CD14-positive monocyte (primary cell): Measurements from ENCODE around the gene LYZL4. TPM values are rescaled to one million over a fixed set of nuclear protein-coding genes. Genes with fewer than 3 reads are reported as not detected.

Source experiments
- DNase-seq, 3 donors: peaks; one replicate each; pipeline ENCODE4 v3.0.0-alpha.2; 2011 to 2022
- H2AFZ ChIP-seq: 2 replicates; pipeline ENCODE4 v1.6.0; 2012; ENCODE audit warnings: mild to moderate bottlenecking, low read depth, low read length, inconsistent platforms; ENCODE audit not compliant: insufficient read depth, poor library complexity, severe bottlenecking
- H3K27ac ChIP-seq, 2 donors: 1 replicate in 1 of 2; 2 replicates in 1 of 2; pipeline ENCODE4 v1.5.1; 2012 to 2013; ENCODE audit warnings: low read length in 2 of 2, control low read depth in 1 of 2, inconsistent platforms in 1 of 2, low read depth in 1 of 2, mild to moderate bottlenecking in 1 of 2
- H3K27me3 ChIP-seq, 2 donors: one replicate each; pipeline versions ENCODE4 v1.6.0 to v1.6.1; 2011 to 2013; ENCODE audit warnings: low read length in 2 of 2; ENCODE audit not compliant: control insufficient read depth in 2 of 2, insufficient read depth in 2 of 2
- H3K36me3 ChIP-seq, 2 donors: replicated peaks in 1 of 2; 1 replicate in 1 of 2; 2 replicates in 1 of 2; pipeline versions ENCODE4 v1.5.1 to v1.6.1; 2012 to 2013; ENCODE audit warnings: low read length in 2 of 2, control low read depth in 1 of 2, inconsistent platforms in 1 of 2, mild to moderate bottlenecking in 1 of 2; ENCODE audit not compliant: insufficient read depth in 2 of 2, control insufficient read depth in 1 of 2
- H3K4me1 ChIP-seq, 2 donors: 1 replicate in 1 of 2; 2 replicates in 1 of 2; pipeline versions ENCODE4 v1.5.1 to v1.6.1; 2012 to 2013; ENCODE audit warnings: low read length in 2 of 2, control low read depth in 1 of 2, inconsistent platforms in 1 of 2, mild to moderate bottlenecking in 1 of 2, moderate library complexity in 1 of 2; ENCODE audit not compliant: insufficient read depth in 2 of 2, control insufficient read depth in 1 of 2
- H3K4me2 ChIP-seq: replicated peaks from 2 replicates; pipeline ENCODE3; 2012; ENCODE audit warnings: low read length, moderate library complexity, mild to moderate bottlenecking; ENCODE audit not compliant: poor library complexity, severe bottlenecking; ENCODE audit errors: extremely low read depth
- H3K4me3 ChIP-seq, 3 experiments: fragments of 200-600 bp in 1 of 3; sonication (generic) in 1 of 3; replicated peaks in 1 of 3; 1 replicate in 2 of 3; 2 replicates in 1 of 3; pipeline ENCODE4 v1.5.1; 2011 to 2013; ENCODE audit warnings: low read length in 3 of 3, mild to moderate bottlenecking in 3 of 3, control low read depth in 2 of 3, low read depth in 2 of 3, inconsistent platforms in 1 of 3, moderate library complexity in 1 of 3
- H3K79me2 ChIP-seq: 2 replicates; pipeline ENCODE4 v1.6.0; 2012; ENCODE audit warnings: mild to moderate bottlenecking, control low read depth, inconsistent platforms, low read length, moderate library complexity; ENCODE audit not compliant: insufficient read depth
- H3K9ac ChIP-seq: 2 replicates; pipeline ENCODE4 v1.6.0; 2017; ENCODE audit warnings: low read length, mild to moderate bottlenecking; ENCODE audit not compliant: insufficient read depth, poor library complexity, severe bottlenecking
- H3K9me3 ChIP-seq, 2 donors: replicated peaks in 1 of 2; 1 replicate in 1 of 2; 2 replicates in 1 of 2; pipeline versions ENCODE4 v1.5.1 to v1.6.1; 2012 to 2013; ENCODE audit warnings: low read length in 2 of 2, control low read depth in 1 of 2; ENCODE audit not compliant: control insufficient read depth in 1 of 2, insufficient read depth in 1 of 2
- H4K20me1 ChIP-seq: 2 replicates; pipeline ENCODE4 v1.6.0; 2012; ENCODE audit warnings: mild to moderate bottlenecking, low read length, control low read depth, moderate library complexity; ENCODE audit not compliant: insufficient read depth
- H3K27ac Mint-ChIP-seq, 7 donors: one replicate each; pipeline ENCODE4 v1.8.0; 2020; ENCODE audit warnings: mild to moderate bottlenecking in 7 of 7, mixed read lengths in 7 of 7, moderate library complexity in 6 of 7, inconsistent platforms in 2 of 7
- H3K27me3 Mint-ChIP-seq, 3 donors: one replicate each; pipeline ENCODE4 v1.8.0; 2021 to 2022; ENCODE audit warnings: low read depth in 3 of 3, mild to moderate bottlenecking in 3 of 3, mixed read lengths in 3 of 3, moderate library complexity in 3 of 3, inconsistent platforms in 1 of 3
- H3K36me3 Mint-ChIP-seq, 2 donors: one replicate each; pipeline ENCODE4 v1.8.0; 2020; ENCODE audit warnings: mixed read lengths in 2 of 2, inconsistent platforms in 1 of 2, mild to moderate bottlenecking in 1 of 2
- H3K4me1 Mint-ChIP-seq: one replicate; pipeline ENCODE4 v1.8.0; 2020; ENCODE audit warnings: mild to moderate bottlenecking, mixed read lengths
- H3K4me3 Mint-ChIP-seq, 2 donors: one replicate each; pipeline ENCODE4 v1.8.0; 2020; ENCODE audit warnings: mild to moderate bottlenecking in 2 of 2, mixed read lengths in 2 of 2, moderate library complexity in 1 of 2
- H3K9me3 Mint-ChIP-seq, 7 donors: one replicate each; pipeline ENCODE4 v1.8.0; 2020 to 2022; ENCODE audit warnings: mixed read lengths in 7 of 7, mild to moderate bottlenecking in 6 of 7, moderate library complexity in 6 of 7, inconsistent platforms in 2 of 7
- WGBS: methylation state at CpG from one replicate; pipeline ENCODE4 v1.1.5; 2013; ENCODE audit warnings: missing lambda C conversion rate; ENCODE audit not compliant: insufficient coverage; 5-methylcytosine and 5-hydroxymethylcytosine counted together
- intact Hi-C, 2 donors: fragments of 100-400 bp; cut with micrococcal nuclease; formaldehyde crosslinking; loops; one replicate each; pipeline versions ENCODE4 v1.15.0 to v1.15.1; 2023
- polyA plus RNA-seq, 3 donors: library from polyadenylated mRNA; depleted of rRNA in 1 of 3; unstranded in 2 of 3; stranded (reverse) in 1 of 3; fragments of 300-500 nt in 2 of 3; fragments of >200 nt in 1 of 3; fragmentation: Illumina TruSeq in 2 of 3; gene quantifications; 1 replicate in 2 of 3; 2 replicates in 1 of 3; pipeline ENCODE4 v1.2.3, GENCODE V29; 2012 to 2021
- TF ChIP-seq, protein P1 (sequence below): fragments of 200-600 bp; IDR thresholded peaks from one replicate; pipeline ENCODE4 v1.8.0; 2022; ENCODE audit warnings: antibody characterized with exemption, mild to moderate bottlenecking

Gene LYZL4
- polyA plus RNA-seq, 3 donors: not detected

DNA sequence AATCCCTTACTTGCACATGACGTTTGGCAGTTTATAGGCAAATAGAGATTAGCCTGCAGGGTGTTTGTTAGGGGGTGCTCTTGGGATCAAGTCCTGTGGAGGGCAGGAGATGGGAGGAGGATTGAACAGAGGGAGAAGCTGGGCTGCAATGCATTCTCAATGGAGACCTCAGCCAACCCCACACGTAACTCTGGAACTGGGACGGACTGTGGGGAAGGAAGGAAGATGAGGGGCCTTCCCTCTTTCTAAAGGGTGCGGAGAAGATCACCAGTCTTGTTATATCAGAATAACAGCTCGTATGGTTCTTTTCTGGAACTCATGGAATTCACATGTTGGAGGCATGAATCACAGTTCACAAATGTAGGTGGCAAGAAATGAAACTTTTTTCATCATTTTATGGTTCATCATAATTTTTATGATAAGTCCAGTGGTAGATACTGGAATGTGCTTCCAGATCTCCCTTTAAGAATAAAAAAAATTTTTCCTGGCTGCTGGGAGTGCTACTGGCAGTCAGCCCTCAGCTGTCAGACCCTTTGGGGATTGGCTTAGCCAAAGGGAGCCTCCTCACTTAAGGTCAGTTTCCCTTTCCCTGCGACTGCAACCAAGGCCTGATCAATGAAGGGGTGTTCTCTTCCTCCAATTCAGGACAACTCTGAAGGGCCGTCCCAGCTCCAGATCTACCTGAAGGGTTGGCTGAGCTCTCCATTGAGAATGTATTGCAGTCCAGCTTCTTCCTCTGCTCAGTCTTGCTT, 20.5 kb upstream of the LYZL4 start:
- H3K27me3 Mint-ChIP-seq: peaks cover 3 to 13% (median 10%) of the 10 kb centered on the region in 3 donors
- H3K36me3 Mint-ChIP-seq: no peaks in the 10 kb centered on the region
- no peak overlapping the region for H3K4me3 Mint-ChIP-seq
- intact Hi-C loops: no loop called here
- no peak overlapping the region for H3K27ac Mint-ChIP-seq
- peaks cover 5 to 8% of the 10 kb centered on the region in 2 donors for H3K9me3 ChIP-seq
- no peak for DNase-seq
- H3K36me3 ChIP-seq: no peaks in the 10 kb centered on the region
- no peak overlapping the region for H3K9ac ChIP-seq
- H3K79me2 ChIP-seq: no peaks in the 10 kb centered on the region
- H3K9me3 Mint-ChIP-seq: peaks cover 0 to 23% (median 13%) of the 10 kb centered on the region in 7 donors
- TF ChIP-seq, protein P1, sequence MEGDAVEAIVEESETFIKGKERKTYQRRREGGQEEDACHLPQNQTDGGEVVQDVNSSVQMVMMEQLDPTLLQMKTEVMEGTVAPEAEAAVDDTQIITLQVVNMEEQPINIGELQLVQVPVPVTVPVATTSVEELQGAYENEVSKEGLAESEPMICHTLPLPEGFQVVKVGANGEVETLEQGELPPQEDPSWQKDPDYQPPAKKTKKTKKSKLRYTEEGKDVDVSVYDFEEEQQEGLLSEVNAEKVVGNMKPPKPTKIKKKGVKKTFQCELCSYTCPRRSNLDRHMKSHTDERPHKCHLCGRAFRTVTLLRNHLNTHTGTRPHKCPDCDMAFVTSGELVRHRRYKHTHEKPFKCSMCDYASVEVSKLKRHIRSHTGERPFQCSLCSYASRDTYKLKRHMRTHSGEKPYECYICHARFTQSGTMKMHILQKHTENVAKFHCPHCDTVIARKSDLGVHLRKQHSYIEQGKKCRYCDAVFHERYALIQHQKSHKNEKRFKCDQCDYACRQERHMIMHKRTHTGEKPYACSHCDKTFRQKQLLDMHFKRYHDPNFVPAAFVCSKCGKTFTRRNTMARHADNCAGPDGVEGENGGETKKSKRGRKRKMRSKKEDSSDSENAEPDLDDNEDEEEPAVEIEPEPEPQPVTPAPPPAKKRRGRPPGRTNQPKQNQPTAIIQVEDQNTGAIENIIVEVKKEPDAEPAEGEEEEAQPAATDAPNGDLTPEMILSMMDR: no peak
- 75% methylated on average over 2 of the region's 7 CpGs for WGBS
- no peaks in the 10 kb centered on the region for H3K4me1 Mint-ChIP-seq
- H4K20me1 ChIP-seq: no peaks in the 10 kb centered on the region
- no peaks in the 10 kb centered on the region for H3K4me1 ChIP-seq
- no peak overlapping the region for H3K4me2 ChIP-seq
- H3K27me3 ChIP-seq: peaks cover 0 to 3% of the 10 kb centered on the region in 2 donors
- no peak overlapping the region for H2AFZ ChIP-seq
- H3K4me3 ChIP-seq: no peak overlapping the region
- no peak overlapping the region for H3K27ac ChIP-seq

DNA sequence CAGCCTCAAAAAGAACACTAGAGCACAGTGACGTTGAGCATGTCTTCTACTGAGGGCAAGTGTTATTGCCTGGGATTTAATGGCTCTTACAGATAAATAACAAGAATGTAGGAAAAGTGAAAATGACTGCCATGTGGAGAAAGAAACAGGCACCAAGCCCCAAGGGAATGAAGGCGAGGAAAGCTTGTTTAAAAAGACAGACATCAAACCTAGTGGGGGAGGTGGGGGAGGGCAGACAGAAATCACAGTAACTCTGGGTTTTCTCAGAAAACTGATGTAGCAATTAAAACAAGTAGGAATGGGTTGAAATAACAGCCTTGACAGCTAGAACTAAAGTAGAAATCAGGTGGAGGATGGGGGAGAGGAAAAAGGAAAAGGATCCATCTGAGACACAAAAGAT, 18.4 kb upstream of the LYZL4 start:
- no peak overlapping the region for H2AFZ ChIP-seq
- H3K79me2 ChIP-seq: no peaks in the 10 kb centered on the region
- Mint-ChIP-seq H3K36me3 (no peaks in the 10 kb centered on the region), H3K27me3 (peaks cover 7 to 17% (median 10%) of the 10 kb centered on the region in 3 donors), H3K4me1 (no peaks in the 10 kb centered on the region), H3K9me3 (peaks cover 0 to 23% (median 15%) of the 10 kb centered on the region in 7 donors), H3K27ac (no peak overlapping the region), H3K4me3 (no peak overlapping the region)
- H3K4me1 ChIP-seq: no peaks in the 10 kb centered on the region
- H3K36me3 ChIP-seq: no peaks in the 10 kb centered on the region
- no peak overlapping the region for H3K27ac ChIP-seq
- peaks cover 0 to 3% of the 10 kb centered on the region in 2 donors for H3K27me3 ChIP-seq
- no peaks in the 10 kb centered on the region for H4K20me1 ChIP-seq
- no peak overlapping the region for H3K4me2 ChIP-seq
- intact Hi-C loops: no loop called here
- 100% methylated on average over 1 of the region's 2 CpGs for WGBS
- no peak overlapping the region for H3K4me3 ChIP-seq
- peaks cover 5 to 8% of the 10 kb centered on the region in 2 donors for H3K9me3 ChIP-seq
- TF ChIP-seq, protein P1: no peak
- H3K9ac ChIP-seq: no peak overlapping the region
- no peak for DNase-seq
